Activated CD4-positive, alpha-beta T cell treated with anti-CD3 and anti-CD28 coated beads for 36 hours (primary cell): ENCODE measurements around the gene RASSF4. TPM values are rescaled to one million over a fixed set of nuclear protein-coding genes. Genes with fewer than 3 reads are reported as not detected.
A peak's percentile ranks its signal among the peaks of the same experiment; 100 is the strongest.

Experiments used
- ATAC-seq: fragments of 200-7000 bp; cut with Tn5 transposase; one replicate; pipeline ENCODE4 v1.10.0; 2021; ENCODE audit warnings: mild to moderate bottlenecking, moderate library complexity
- CTCF ChIA-PET: fragments of 350-600 bp; sonication (Branson Sonifier 250); formaldehyde crosslinking; loops from one replicate; lab custom pipeline; 2021; ENCODE audit warnings: antibody characterized with exemption; lab: Charles Lee
- POLR2A ChIA-PET: fragments of 350-600 bp; sonication (Branson Sonifier 250); formaldehyde crosslinking; loops from one replicate; lab custom pipeline; 2021; ENCODE audit warnings: antibody characterized with exemption, inconsistent platforms; lab: Charles Lee
- DNase-seq: peaks from one replicate; pipeline ENCODE4 v3.0.0-alpha.2; 2020
- H3K27ac Mint-ChIP-seq: one replicate; pipeline ENCODE4 v1.8.0; 2021; ENCODE audit warnings: mixed read lengths
- H3K27me3 Mint-ChIP-seq: one replicate; pipeline ENCODE4 v1.8.0; 2021; ENCODE audit warnings: mixed read lengths
- H3K36me3 Mint-ChIP-seq: one replicate; pipeline ENCODE4 v1.8.0; 2021; ENCODE audit warnings: low read depth, mixed read lengths
- H3K4me1 Mint-ChIP-seq: one replicate; pipeline ENCODE4 v1.8.0; 2021; ENCODE audit warnings: mixed read lengths
- H3K4me3 Mint-ChIP-seq: one replicate; pipeline ENCODE4 v1.8.0; 2021; ENCODE audit warnings: mild to moderate bottlenecking, moderate library complexity, mixed read lengths
- H3K9me3 Mint-ChIP-seq: one replicate; pipeline ENCODE4 v1.8.0; 2021; ENCODE audit warnings: low read depth, mixed read lengths
- intact Hi-C, 2 experiments: fragments of 100-400 bp; cut with DNase I in 1 of 2; cut with micrococcal nuclease in 1 of 2; formaldehyde crosslinking; loops; one replicate each; pipeline versions ENCODE4 v1.14.2 to v1.15.1; 2022 to 2024; cut with DNase I, micrococcal nuclease
- total RNA-seq, 2 experiments: library from RNA; stranded (reverse); gene quantifications; one replicate each; pipeline ENCODE4 v1.2.3, GENCODE V29; 2021

RASSF4 gene
- total RNA-seq, 2 experiments from 2014 or later, result 1.0 to 1.3 TPM

DNA sequence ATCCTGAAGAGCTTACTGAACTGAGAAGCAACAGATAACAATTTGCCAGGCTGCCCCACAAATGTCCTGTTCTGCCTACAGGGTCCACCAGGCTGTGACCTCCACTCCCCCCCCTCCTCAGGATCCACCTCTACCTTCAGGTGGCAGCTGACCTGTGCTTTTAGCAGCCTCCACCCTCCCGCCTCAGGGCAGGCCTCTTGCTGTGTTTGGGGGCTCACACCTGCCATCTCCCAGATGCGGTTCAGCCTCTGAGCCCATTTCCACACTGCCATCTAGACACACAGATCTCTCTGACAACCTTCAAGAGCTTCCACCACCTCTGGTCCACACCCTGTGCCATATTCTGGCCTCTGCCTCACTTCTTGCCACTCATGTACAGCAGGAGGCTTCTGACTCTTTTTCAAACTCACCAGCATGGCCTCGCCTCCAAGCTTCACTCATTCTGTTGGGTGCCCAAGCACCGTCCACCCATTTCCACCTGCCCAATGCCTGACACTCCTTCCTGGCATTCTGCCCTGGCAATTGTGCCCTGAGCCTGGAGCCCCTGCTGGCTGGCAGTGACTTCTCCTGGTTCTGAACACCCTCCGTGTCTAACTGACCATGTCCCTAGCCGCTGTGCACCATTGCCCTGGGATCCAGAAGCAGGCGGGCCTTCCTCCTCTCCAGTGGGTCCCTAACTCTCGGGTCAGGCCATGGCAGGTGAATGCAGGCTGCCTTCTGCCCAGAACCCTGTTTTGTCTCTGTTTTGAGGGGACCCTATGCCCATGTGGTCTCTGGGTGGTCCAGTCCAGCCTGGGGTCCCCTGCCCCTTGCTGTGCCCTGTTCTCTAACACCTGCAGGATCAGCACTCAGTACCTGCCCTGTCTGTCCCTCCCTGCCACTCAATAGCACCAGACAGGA, 30.0 kb upstream of the RASSF4 start:
- Mint-ChIP-seq H3K36me3 (no peaks in the 10 kb centered on the region), H3K4me1 (no peaks in the 10 kb centered on the region), H3K27me3 (no peaks in the 10 kb centered on the region), H3K4me3 (no peak overlapping the region), H3K9me3 (no peaks in the 10 kb centered on the region), H3K27ac (no peak overlapping the region)
- ChIA-PET CTCF (interaction anchor here (0.6 to 1.2 kb wide), 2 partner anchors 39 to 62 kb away, joined by 3 to 5 read pairs; no protein-coding TSS in a partner anchor), POLR2A (no interaction called here)
- DNase-seq (no peak), ATAC-seq (no peak)
- intact Hi-C loops, result no loop called here

DNA sequence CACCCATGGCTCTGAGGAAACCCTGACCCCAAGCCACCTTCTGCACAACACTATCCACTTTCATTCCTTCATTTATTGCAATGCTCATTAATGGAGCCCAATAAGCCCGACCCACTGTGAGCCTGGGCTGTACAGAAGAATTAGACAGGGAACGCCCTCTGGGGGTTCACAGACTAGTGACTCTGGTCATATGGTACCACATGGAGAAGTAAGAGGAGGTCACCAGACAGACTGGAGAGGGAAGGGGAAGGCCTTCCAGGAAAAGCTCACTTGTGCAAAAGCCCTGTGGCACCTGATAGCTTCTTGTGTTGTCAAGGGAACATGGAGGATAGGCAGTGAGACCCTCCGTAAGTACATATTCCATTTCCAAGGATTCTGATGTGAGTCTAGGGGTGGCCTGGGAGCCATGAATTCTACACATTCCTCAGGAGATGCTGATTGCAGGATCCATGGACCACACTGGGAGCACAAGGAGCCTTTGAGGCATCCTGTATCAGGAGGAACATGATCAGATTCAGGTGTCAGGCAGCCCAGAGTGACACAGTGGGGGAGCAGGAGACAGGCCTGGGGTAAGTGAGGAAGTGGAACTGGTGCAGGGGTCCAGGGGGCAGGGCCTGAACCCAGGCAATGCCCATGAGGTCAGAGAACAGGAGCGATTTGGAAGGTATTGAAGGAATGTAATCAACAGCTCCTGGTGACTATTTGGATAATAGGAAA, 28.5 kb upstream of the RASSF4 start:
- intact Hi-C loops, result no loop called here
- Mint-ChIP-seq H3K4me3 (no peak overlapping the region), H3K4me1 (peaks cover 5% of the 10 kb centered on the region), H3K36me3 (no peaks in the 10 kb centered on the region), H3K27ac (no peak overlapping the region), H3K27me3 (no peaks in the 10 kb centered on the region), H3K9me3 (no peaks in the 10 kb centered on the region)
- DNase-seq, result no peak
- CTCF ChIA-PET, result interaction anchor here (1.0 to 3.7 kb wide), 3 partner anchors 35 to 45 kb away, joined by 3 to 23 read pairs (median 17); no protein-coding TSS in a partner anchor
- no peak for ATAC-seq
- POLR2A ChIA-PET, result no interaction called here

DNA sequence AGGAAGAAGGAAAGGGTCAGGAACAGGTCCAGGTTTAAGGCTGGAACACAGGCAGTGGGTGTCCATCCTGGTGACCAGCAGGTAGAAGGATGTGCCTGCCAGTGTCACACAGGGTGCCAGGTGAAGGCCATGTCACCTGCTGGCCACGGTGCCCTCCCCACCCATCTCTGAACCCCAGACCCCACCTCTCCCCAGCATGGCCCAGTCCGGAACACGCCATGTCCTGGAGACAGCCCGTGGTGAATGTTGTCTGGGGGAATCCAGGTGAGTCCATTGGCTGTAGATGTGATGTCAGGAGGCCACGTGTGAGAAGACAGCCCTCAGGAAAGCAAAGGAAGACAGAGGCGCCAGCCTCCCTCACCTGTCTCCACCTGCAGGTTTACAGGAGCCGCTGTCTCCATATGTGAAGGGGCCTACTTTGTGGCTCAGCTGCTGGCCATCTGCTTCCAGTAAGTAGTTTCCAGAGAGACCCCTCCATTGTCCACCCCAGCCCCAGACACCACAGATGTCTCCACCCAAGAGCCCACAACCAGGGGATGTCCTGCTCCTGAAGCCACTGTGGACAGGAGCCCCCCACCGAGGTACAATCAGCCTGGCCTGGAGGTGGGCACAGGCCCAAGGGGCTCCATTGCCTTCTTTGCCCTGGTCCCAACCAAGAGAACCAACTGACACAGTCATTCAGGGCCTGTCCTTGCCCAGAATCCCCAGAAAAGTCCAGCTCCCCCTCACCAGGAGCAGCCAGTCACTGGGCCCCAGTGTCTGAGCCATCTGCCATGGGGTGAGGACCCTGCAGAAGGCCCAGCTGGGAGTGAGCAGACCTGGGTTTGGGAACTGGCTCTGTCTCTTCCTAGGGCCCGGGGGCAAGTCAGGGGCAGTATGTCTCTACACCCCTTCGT, 27.7 kb upstream of the RASSF4 start:
- Mint-ChIP-seq H3K4me3 (no peak overlapping the region), H3K27me3 (no peaks in the 10 kb centered on the region), H3K36me3 (no peaks in the 10 kb centered on the region), H3K27ac (no peak overlapping the region), H3K9me3 (no peaks in the 10 kb centered on the region), H3K4me1 (peaks cover 5% of the 10 kb centered on the region)
- ATAC-seq (no peak), DNase-seq (no peak)
- intact Hi-C loops, result loop anchor here (1.0 kb wide), 1 partner anchor 43 kb away; no protein-coding TSS in a partner anchor
- POLR2A ChIA-PET, result no interaction called here
- CTCF ChIA-PET, result interaction anchor here (0.5 to 3.7 kb wide), 13 partner anchors 14 to 476 kb away, joined by 3 to 23 read pairs (median 6); partner anchors contain the start of gene DEPP1

DNA sequence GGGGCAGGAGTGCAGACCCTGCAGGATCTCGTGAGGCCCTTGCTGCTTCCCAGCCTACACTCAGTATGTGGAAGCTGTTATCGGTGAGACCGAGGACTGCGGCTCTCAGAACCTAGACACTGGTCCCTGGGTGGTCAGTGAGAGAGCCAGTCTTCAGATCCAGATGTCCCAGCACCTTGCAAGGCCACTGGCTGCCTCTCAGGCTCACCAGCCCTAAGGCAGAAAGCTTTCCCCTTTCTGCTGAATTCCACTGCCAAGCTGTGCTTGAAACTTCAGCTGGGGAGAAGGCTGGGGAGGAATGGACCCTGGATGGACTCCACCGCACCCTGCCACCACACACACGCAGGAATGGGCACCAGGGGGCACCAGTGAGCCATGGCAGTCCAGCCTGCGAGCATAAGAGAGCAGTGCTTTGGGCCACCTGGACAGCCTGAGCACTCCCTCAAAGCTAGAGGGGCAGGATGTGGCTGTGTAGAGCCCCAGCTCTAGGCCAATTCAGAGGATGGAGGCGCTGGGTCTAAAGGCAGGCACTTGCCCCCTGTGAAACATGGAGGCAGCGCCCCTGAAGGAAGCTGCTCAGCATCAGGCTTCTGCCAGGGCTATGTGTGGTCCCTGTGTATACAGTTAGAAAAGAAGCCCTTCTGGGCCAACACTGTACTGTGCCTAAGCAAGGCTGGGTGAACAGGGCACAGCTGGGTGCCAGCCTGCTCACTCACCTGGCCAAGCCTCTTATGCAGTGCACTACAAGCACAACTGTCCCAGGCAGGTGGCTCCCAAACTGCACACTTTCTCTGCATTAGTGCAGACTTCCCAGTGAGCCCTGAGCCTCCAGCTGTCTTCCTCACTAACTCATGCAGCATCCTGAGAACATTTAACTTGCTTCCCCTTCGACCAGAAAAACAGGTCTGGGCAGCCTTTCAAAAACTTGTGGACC, 26.8 kb upstream of the RASSF4 start:
- Mint-ChIP-seq H3K4me3 (no peak overlapping the region), H3K4me1 (peaks cover 5% of the 10 kb centered on the region), H3K27me3 (no peaks in the 10 kb centered on the region), H3K36me3 (no peaks in the 10 kb centered on the region), H3K27ac (no peak overlapping the region), H3K9me3 (no peaks in the 10 kb centered on the region)
- CTCF ChIA-PET, result interaction anchor here (0.5 to 3.7 kb wide), 15 partner anchors 12 to 475 kb away, joined by 3 to 23 read pairs (median 4); partner anchors contain the start of gene DEPP1
- intact Hi-C loops, result loop anchor here (1.0 kb wide), 1 partner anchor 43 kb away; no protein-coding TSS in a partner anchor
- ATAC-seq (peak; percentile 99), DNase-seq (peak; percentile 91)
- POLR2A ChIA-PET, result no interaction called here

DNA sequence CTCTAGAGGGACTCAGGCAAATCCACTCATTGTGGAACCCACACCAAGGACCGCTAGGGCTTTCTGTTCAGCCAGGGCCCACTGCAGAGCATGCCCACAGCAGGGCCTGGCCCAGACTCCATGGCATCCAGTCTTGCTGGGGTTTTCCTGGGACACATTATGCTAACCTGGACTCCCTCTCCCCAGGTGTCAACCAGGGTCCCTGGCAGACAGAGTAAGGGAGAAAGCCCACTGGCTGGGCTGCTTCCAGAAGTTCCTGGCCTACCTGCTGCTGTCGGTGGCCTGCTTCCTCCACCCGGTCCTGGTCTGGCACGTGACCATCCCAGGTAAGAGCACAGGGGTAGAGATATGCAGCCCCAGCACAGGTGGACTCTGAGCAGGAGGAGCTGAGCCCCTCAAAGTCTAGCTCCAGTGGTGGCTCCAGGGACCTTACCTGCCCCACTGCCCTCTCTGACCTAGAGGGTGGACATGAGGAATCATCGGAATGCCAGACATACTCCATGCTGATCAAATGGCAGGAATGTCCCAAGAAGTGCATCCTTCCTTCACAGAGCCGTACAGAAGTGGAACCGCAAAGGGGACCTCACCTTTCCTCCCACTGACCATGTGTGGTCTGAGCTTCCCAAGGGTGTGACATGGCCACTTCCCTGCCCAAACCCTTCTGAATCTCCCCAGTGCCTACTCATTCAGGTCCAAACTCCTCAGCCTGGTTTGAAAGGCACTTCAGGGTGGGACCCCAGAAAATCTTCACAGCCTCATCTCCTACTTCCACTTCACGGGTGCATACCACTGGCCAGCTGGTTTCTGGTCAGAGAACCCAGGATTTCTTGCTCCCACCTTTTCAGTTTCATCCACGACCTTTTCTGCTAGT, 25.9 kb upstream of the RASSF4 start:
- no peak overlapping the region for H3K4me3 Mint-ChIP-seq
- no peak overlapping the region for H3K27ac Mint-ChIP-seq
- DNase-seq (no peak), ATAC-seq (no peak)
- intact Hi-C loops, result no loop called here
- ChIA-PET CTCF (interaction anchor here (0.6 to 3.7 kb wide), 14 partner anchors 12 to 318 kb away, joined by 3 to 23 read pairs (median 6); partner anchors contain the start of gene DEPP1), POLR2A (no interaction called here)
- peaks cover 5% of the 10 kb centered on the region for H3K4me1 Mint-ChIP-seq
- no peaks in the 10 kb centered on the region for H3K27me3 Mint-ChIP-seq
- H3K9me3 Mint-ChIP-seq, result no peaks in the 10 kb centered on the region
- no peaks in the 10 kb centered on the region for H3K36me3 Mint-ChIP-seq

DNA sequence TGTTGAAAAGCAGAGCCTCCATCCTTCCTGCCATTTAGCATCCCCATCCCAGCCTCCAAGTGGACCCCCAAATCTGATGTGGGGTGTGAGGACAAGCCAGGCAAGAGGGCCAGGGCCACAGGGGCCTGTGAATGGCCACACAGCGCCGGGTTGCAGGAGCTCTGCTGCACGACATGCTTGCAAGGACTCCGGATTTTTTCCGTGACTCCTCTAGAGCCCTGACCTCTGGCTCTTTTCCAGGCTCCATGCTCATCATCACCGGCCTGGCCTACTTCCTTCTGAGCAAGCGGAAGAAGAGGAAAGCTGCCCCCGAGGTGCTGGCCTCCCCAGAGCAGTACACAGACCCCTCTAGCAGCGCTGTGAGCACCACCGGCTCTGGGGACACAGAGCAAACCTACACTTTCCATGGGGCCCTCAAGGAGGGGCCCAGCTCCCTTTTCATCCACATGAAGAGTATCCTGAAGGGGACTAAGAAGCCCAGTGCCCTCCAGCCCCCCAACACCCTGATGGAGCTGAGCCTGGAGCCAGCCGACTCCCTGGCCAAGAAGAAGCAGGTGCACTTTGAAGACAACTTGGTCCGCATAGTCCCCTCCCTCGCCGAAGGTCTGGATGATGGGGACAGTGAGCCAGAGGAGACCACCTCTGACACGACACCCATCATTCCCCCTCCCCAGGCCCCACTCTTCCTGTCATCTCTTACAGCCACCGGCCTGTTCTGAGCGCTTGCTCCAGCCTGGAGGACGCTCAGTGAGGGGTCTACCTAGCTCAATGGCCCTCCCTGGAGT, 25.0 kb upstream of the RASSF4 start:
- CTCF ChIA-PET, result interaction anchor here (0.6 to 3.7 kb wide), 5 partner anchors 9 to 126 kb away, joined by 3 to 23 read pairs (median 4); no protein-coding TSS in a partner anchor
- Mint-ChIP-seq H3K27ac (no peak overlapping the region), H3K4me1 (peaks cover 5% of the 10 kb centered on the region), H3K27me3 (no peaks in the 10 kb centered on the region), H3K36me3 (no peaks in the 10 kb centered on the region), H3K9me3 (no peaks in the 10 kb centered on the region), H3K4me3 (no peak overlapping the region)
- ATAC-seq, result no peak
- POLR2A ChIA-PET, result no interaction called here
- intact Hi-C loops, result no loop called here
- no peak for DNase-seq

DNA sequence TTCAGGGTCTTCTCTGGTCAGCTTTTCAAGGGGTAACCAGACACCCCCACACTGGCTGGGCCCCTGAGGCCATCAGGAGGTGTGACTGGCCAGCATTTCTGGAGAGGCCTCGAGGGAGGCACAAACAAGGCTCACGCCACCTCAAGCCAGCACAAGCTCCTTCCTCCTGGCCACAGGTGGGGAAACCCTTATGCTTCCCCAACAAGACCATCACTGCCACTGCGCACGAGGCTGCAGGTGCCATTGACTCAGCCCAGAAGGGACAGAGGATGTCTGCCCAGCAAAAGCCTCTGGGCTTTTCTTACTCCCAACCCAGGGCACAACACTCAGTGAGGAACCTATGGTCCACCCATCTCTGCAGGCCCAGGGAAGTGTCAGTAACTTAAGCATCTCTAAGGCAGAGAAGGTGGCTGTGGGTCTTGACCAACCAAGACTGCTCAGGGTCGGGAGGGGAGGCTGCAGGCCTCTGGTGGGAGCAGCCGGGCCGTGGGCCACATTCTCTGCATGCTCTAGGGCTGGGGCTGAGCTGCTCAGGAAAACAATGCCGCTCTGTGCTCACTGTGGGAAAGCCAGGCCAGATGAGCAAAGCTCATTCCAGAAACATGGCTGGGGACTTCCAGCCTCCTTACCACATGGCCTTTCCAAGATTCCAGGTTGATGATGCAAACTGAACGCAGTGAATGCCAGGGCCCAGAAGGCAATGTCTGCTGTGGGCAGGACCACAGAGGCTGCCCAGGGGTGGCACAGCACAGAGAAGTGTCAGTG, 24.2 kb upstream of the RASSF4 start:
- DNase-seq, result no peak
- Mint-ChIP-seq H3K36me3 (no peaks in the 10 kb centered on the region), H3K27ac (no peak overlapping the region), H3K4me3 (no peak overlapping the region), H3K9me3 (no peaks in the 10 kb centered on the region), H3K4me1 (peaks cover 5% of the 10 kb centered on the region), H3K27me3 (peaks cover 2% of the 10 kb centered on the region)
- POLR2A ChIA-PET, result no interaction called here
- CTCF ChIA-PET, result interaction anchor here (1.5 to 3.7 kb wide), 2 partner anchors 9 to 41 kb away, joined by 3 to 23 read pairs; no protein-coding TSS in a partner anchor
- ATAC-seq, result no peak
- intact Hi-C loops, result no loop called here

DNA sequence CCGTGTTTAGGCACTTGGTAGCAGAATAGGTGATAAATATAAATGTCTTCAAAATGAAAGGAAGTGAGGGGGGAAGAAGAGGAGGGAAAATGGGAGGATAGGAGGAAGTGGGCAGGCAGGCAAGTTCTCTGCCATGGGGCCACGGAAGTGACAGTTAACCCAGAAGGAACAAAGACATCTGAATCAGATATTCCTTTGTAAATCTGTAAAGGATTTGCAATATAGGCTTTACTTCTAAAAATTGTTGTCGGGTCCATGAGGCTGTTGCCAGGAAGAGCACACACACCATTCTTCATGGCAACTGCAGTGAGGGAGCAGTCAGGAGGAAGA, 23.7 kb upstream of the RASSF4 start:
- H3K27me3 Mint-ChIP-seq, result peaks cover 2% of the 10 kb centered on the region
- intact Hi-C loops, result no loop called here
- CTCF ChIA-PET, result interaction anchor here (1.5 kb wide), 1 partner anchor 8 kb away, joined by 3 read pairs; no protein-coding TSS in a partner anchor

More for the DNA sequence above, 23.7 kb upstream of the RASSF4 start:
- DNase-seq (no peak), ATAC-seq (no peak)
- peaks cover 5% of the 10 kb centered on the region for H3K4me1 Mint-ChIP-seq
- H3K27ac Mint-ChIP-seq, result no peak overlapping the region
- POLR2A ChIA-PET, result no interaction called here
- no peaks in the 10 kb centered on the region for H3K9me3 Mint-ChIP-seq
- H3K4me3 Mint-ChIP-seq, result no peak overlapping the region
- no peaks in the 10 kb centered on the region for H3K36me3 Mint-ChIP-seq
